HUES6 (cell line): Measurements from ENCODE around the gene DBN1.

Source experiments
- H3K27ac ChIP-seq: 2 replicates; pipeline ENCODE4 v1.7.0; 2013; ENCODE audit warnings: low read depth, mild to moderate bottlenecking, low read length, inconsistent platforms
- H3K27me3 ChIP-seq: 2 replicates; pipeline ENCODE4 v1.6.1; 2013; ENCODE audit warnings: low read length; ENCODE audit not compliant: control insufficient read depth, insufficient read depth
- H3K36me3 ChIP-seq: 2 replicates; pipeline ENCODE4 v1.6.1; 2013; ENCODE audit warnings: low read length; ENCODE audit not compliant: control insufficient read depth, insufficient read depth
- H3K4me1 ChIP-seq: 2 replicates; pipeline ENCODE4 v1.6.1; 2013; ENCODE audit warnings: low read length; ENCODE audit not compliant: control insufficient read depth, insufficient read depth
- H3K4me3 ChIP-seq: 2 replicates; pipeline ENCODE4 v1.5.1; 2013; ENCODE audit warnings: low read depth, low read length
- H3K9ac ChIP-seq: one replicate; pipeline ENCODE4 v1.6.1; 2013; ENCODE audit warnings: mild to moderate bottlenecking, low read length
- H3K9me3 ChIP-seq: 2 replicates; pipeline ENCODE4 v1.6.1; 2013; ENCODE audit warnings: low read depth, low read length; ENCODE audit not compliant: control insufficient read depth, insufficient read depth

Gene DBN1

DNA sequence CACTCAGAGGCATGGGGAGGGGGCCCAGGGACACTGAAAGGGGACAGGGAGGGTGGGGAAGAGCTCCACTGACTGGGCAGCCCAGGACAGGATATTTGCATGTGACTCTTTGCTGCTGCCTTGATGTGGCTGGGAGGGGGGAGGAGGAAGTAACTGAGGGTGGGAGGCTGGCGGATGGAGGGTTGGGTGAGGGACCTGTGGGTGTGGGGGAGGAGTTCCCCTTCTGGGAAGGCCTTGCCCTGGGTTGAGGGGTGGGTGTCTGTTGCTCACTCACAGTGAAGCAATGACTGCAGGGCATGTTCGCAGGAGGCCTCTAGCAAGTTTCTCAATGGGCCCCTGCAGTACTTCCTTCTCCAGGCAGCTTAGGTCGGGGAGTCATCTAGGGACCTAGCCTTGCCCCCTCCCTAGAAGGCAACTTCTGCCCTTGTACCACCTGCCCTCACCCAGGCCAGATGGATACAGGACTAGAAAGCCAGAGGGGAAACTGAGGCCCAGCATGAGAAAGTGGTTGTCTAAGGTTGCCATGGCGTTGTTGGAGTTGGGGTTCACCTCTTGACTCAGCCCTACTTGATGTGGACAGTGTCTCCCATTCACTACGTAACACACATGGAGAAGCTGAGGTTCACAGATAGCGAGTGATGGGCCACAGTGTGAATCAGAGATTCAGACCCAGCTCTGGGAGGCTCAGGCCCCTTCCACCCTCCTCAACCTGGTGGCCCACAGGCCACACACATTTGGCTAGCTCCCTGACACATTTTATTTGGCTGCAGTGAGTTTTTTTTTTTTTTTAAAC lies 44.0 kb downstream of the DBN1 start:
- Histone ChIP-seq H3K4me3 (no peak overlapping the region), H3K9me3 (no peaks in the 10 kb centered on the region), H3K36me3 (peaks cover 41% of the 10 kb centered on the region), H3K27ac (no peak overlapping the region), H3K9ac (no peak overlapping the region), H3K4me1 (peaks cover 22% of the 10 kb centered on the region), H3K27me3 (no peaks in the 10 kb centered on the region)

DNA sequence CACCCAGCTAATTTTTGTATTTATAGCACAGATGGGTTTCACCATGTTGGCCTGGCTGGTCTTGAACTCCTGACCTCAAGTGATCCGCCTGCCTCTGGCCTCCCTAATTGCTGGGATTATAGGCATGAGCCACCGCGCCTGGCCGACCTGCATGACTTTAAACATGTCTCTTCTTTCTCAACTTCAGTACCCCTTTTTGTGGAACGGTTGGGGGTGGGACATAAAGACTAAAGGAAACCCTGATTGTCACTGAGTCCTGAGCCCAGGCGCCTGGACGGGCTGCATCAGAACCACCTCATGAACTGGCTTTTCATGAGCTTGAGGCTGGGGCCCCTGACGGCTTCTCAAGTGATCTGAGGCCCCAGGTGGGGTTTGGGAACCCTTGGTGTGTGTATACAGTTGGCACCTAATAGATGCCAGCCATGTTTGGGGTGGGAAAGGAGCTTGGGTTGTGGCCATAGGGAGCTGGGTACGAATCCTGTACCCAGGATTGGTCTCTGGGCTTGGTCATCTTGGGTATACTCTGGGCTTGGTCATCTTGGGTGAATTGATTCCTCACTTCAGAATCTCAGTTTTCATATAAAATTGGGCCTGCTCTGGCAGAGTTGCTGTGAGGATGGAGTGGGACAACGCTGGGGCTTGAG lies 44.7 kb downstream of the DBN1 start:
- H3K36me3 ChIP-seq: peaks cover 34% of the 10 kb centered on the region
- no peak overlapping the region for H3K27ac ChIP-seq
- H3K4me3 ChIP-seq: no peak overlapping the region
- H3K4me1 ChIP-seq: peaks cover 22% of the 10 kb centered on the region
- H3K9me3 ChIP-seq: no peaks in the 10 kb centered on the region
- no peak overlapping the region for H3K9ac ChIP-seq
- H3K27me3 ChIP-seq: no peaks in the 10 kb centered on the region

DNA sequence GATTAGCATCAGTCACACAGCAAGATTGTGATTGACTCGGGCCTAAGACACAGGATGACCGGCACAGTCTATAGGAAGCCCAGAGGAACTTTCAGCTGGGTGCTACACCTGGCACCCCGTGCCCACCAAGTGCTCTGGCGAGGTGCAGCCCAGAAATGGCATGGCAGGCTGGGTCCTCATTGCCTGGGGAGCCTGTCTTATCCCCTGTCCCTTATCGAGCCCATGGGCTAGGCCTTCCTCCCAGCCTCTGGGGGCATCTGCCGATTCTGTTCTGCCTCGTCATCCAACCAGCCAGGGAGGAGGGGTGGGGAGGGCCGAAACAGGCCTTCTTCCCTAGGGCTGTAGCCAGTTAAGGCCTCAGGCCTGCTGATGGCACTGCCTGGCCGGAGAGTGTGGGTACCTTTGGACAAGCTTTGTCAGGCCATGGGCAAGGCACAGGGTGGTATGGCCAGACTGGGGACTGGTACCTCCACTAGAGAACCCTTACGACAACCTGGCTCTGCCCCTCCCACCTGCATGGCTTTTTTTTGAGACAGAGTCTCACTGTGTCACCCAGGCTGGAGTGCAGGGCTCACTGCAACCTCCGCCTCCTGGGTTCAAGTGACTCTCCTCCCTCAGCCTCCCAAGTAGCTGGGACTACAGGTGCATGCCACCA lies 45.4 kb downstream of the DBN1 start:
- H3K9ac ChIP-seq: peak overlapping the region; percentile 94
- H3K9me3 ChIP-seq: no peaks in the 10 kb centered on the region
- H3K27ac ChIP-seq: no peak overlapping the region
- H3K4me3 ChIP-seq: peak overlapping the region; percentile 87
- H3K27me3 ChIP-seq: no peaks in the 10 kb centered on the region
- H3K36me3 ChIP-seq: peaks cover 28% of the 10 kb centered on the region
- H3K4me1 ChIP-seq: peaks cover 22% of the 10 kb centered on the region

DNA sequence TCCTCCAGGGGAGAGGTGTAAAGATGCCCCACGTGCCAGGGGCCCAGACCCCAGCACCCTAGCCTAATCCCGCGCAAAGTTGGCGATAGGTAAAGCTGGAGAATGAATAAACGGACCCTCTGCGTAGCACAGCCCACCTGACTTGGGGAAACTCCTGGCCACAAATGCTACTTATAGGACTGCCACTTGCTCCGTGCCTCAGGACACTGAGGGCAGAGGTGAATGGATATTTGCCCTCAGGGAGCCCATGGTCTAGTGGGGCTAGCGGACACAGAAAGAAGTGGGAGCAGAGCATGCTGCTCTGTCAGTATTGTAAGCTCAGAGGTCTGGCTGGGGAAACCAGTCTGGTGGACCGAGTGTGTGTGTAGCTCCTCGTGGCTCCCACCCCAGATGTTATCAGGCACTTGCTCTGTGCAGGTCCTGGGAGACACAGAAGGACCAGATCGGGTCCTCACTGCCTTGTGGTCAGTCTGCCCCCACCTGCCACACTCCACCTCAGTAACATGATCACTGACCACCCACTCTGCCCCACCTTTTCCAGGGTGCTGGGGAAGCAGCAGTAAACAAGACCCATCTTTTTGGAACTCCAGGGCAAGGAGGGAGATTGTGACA lies 46.1 kb downstream of the DBN1 start:
- peaks cover 22% of the 10 kb centered on the region for H3K4me1 ChIP-seq

DNA sequence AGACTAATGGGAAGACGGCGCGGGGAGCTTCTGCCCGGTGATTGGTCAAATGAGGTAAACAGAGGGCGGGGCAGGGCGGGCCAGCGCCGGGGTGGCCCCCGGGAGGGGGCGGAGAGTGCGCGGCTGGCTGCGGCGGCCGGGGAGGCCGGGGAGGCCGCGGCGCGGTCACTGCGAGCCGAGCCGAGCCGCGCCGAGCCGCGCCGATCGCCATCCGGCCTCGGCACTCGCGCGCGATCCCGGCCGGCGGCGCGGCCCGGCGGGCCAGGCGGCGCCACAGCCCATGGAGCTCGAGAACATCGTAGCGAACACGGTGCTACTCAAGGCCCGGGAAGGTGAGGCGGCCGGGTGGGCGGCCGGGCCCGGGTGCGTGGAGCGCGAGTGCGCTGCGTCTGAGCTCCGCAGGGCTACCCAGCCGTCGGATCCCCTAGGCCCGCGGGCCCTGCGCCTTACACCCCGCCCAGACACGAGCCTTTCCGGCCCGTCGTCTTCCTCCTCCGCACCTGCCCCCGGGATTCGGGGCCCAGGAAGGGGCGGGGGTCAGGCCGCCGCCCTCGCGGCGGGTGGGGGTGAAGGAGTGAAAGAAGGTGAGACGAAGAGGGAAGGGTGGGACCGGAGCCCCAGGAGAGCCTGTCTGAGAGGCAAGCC lies 46.7 kb downstream of the DBN1 start, which contains the start of gene GRK6:
TSS of gene GRK6 (plus strand) at position 111 of the 645 bp plus-strand sequence. CDS start at position 281, 170 bp downstream.
- Histone ChIP-seq H3K4me1 (peaks cover 22% of the 10 kb centered on the region), H3K27me3 (no peaks in the 10 kb centered on the region), H3K36me3 (peaks cover 14% of the 10 kb centered on the region), H3K9me3 (no peaks in the 10 kb centered on the region), H3K27ac (peak within 1 kb of the TSS; percentile 81), H3K9ac (peak within 1 kb of the TSS; percentile 94), H3K4me3 (peak within 1 kb of the TSS; percentile 87)

More for the DNA sequence above, 46.1 kb downstream of the DBN1 start:
- Histone ChIP-seq H3K9ac (peak overlapping the region; percentile 94), H3K9me3 (no peaks in the 10 kb centered on the region), H3K36me3 (peaks cover 21% of the 10 kb centered on the region), H3K27me3 (no peaks in the 10 kb centered on the region), H3K27ac (peak overlapping the region; percentile 81), H3K4me3 (peak overlapping the region; percentile 87)

DNA sequence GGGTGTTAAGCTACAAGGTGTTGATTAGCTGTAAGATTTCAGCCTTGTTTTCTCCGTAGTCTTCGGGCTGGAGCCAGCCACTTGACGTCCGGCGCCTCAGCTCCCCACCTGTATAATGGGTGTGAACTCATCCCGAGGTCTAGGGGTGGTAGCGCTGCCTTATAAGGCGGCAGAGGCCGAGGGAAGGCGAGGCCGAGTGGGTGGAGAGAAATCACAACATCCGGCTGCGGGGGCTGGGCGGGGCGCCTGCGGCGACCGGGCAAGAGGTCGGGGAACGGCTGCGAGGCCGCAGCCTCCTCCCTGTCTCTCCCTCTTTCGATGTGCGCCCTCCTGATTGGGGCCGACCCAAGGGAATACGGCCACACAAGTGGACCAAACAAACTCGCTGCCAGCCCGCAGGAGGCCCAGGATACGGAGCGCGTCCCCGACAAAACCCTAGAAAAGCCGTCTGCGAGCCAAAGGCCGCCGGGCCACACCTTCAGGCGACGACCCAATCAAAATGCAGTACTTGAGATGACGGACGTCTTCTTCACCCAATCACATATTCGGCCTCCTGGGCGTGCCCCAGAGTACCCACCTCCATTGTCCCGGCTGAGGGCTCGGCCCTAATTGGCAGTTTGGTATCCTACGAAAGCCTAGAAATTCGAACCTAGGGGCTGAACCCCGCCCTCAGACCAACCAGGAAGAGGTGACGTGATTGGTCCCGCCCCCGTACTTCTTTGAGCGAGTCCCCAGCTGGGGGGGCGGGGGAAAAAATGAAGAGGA lies 47.5 kb downstream of the DBN1 start:
- H3K27me3 ChIP-seq: no peaks in the 10 kb centered on the region
- peaks cover 22% of the 10 kb centered on the region for H3K4me1 ChIP-seq
- H3K27ac ChIP-seq: peak overlapping the region; percentile 73
- peak overlapping the region; percentile 82 for H3K9ac ChIP-seq
- H3K36me3 ChIP-seq: peaks cover 7% of the 10 kb centered on the region; the same call in 1 of the 2 replicates
- no peaks in the 10 kb centered on the region for H3K9me3 ChIP-seq
- H3K4me3 ChIP-seq: peak overlapping the region; percentile 69

DNA sequence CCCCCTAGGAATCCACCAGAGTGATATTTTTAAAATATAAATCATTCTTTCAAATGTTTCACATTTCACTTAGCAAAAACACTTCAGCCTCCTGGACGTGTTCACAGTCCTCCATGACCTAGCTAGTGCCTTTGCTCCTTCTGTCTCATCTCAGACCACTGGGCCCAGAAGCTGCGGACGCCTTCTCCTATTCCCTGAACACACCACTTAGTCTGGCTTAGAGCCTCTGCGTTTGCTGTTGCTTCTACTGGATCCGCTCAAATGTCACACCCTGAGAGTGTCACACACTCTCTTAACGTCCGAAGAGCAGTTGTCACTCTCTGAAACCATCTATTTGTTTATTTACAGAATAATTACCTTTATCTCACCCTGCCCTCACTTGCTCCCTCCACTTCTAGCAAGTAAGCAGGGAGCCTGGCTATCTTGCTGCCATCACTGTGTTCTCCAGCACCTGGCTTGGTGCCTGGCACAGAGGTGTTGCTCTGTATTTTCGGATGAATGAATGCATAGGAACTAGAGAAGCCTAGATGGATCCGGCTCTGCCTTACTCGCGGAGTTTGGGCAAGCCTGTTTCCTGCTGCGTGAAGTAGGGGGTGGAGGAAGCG lies 48.1 kb downstream of the DBN1 start:
- Histone ChIP-seq H3K9ac (peak overlapping the region; percentile 82), H3K27ac (peak overlapping the region; percentile 73), H3K9me3 (no peaks in the 10 kb centered on the region), H3K4me3 (peak overlapping the region; percentile 69), H3K4me1 (peaks cover 22% of the 10 kb centered on the region), H3K36me3 (0 out of 2 replicates have a peak, but pooled peaks cover under 1% of the 10 kb centered on the region), H3K27me3 (no peaks in the 10 kb centered on the region)

DNA sequence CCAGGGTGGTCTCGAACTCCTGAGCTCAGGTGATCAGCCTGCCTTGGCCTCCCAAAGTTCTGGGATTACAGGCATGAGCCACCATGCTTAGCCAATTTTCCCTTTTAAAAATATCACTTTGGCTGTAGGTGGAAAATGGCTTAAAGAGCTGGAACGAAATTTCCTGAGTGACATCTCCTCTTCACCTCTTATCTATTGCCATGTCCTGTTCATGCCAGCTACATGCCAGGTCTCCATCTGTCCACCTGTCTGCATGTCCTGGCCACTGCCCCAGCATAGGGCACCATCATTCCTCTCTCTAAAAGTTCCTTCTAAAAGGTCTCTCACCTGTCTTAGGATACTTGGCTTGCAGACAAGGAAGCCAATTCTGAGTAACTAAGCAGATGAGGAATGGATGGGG lies 49.8 kb downstream of the DBN1 start:
- H3K4me3 ChIP-seq: no peak overlapping the region
- H3K9me3 ChIP-seq: no peaks in the 10 kb centered on the region
- peaks cover 19% of the 10 kb centered on the region for H3K4me1 ChIP-seq
- no peaks in the 10 kb centered on the region for H3K27me3 ChIP-seq
- H3K27ac ChIP-seq: no peak overlapping the region
- H3K9ac ChIP-seq: no peak overlapping the region
- no peaks in the 10 kb centered on the region for H3K36me3 ChIP-seq

DNA sequence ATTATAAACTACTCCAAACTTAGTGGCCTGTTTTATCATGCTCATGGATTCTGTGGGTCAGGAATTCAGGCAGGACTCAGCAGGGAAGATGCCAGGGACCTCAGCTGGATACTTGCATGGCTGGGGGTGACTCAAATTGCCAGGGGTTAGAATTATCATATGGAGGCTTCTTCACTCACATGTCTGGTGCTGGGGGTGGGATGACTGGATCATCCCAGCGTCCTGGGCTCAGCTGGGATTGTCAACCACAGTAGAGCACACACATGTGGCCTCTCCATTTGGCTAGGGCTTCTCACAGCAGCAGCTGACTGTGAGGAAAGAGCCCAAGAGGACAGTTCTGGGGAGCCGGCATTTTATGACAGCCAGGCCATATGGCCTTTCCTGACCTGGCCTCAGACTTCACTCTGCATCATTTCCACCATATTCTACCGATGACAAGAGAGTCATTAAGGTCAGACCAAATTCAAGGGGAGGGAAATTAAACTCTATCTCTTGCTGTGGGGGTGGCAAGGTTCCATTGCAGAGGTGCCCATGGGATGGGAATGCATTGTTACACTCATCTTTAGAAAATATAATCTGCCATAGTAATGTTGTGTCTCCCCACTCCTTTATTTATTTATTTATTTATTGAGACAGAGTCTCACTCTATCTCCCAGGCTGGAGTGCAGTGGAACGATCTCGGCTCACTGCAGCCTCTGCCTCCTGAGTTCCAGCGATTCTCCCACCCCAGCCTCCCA lies 52.2 kb downstream of the DBN1 start:
- Histone ChIP-seq H3K27ac (no peak overlapping the region), H3K9me3 (no peaks in the 10 kb centered on the region), H3K9ac (no peak overlapping the region), H3K36me3 (no peaks in the 10 kb centered on the region), H3K4me1 (peaks cover 7% of the 10 kb centered on the region), H3K27me3 (no peaks in the 10 kb centered on the region), H3K4me3 (no peak overlapping the region)
